GM23338 (cell line): ENCODE results near the gene PPFIBP2. TPM values are rescaled to one million over a fixed set of nuclear protein-coding genes. Genes with fewer than 3 reads are reported as not detected.

ENCODE experiments used
- polyA plus RNA-seq: library from polyadenylated mRNA; unstranded; fragments of >200 nt; fragmentation: Nextera tagmentation; extraction: Ambion mirVana; gene quantifications from 2 replicates; pipeline ENCODE4 v1.2.1, GENCODE V29; 2016
- total RNA-seq: library from RNA; depleted of rRNA; stranded (reverse); fragments of >200 nt; shearing (Covaris generic); gene quantifications from 2 replicates; pipeline ENCODE4 v1.2.3, GENCODE V29; 2014; rRNA removed

PPFIBP2 gene
- total and polyA plus RNA-seq, 2 experiments from 2014 or later, result 7.1 to 14.8 TPM

Other genes starting within 250 kb of the PPFIBP2 start
- not detected in 2 replicates for gene OLFML1, start 28.5 kb upstream of the PPFIBP2 start, total RNA-seq
- 0.12 and 0.21 TPM in 2 replicates for gene OLFML1, start 28.5 kb upstream of the PPFIBP2 start, polyA plus RNA-seq
- gene CYB5R2, start 159.5 kb downstream of the PPFIBP2 start, total RNA-seq, result 30.3 and 40.9 TPM in 2 replicates
- 48.9 and 56.2 TPM in 2 replicates for gene CYB5R2, start 159.5 kb downstream of the PPFIBP2 start, polyA plus RNA-seq
- gene OVCH2, start 192.5 kb downstream of the PPFIBP2 start, total RNA-seq, result 0.31 and 0.42 TPM in 2 replicates
- 0.33 and 1.3 TPM in 2 replicates for gene OVCH2, start 192.5 kb downstream of the PPFIBP2 start, polyA plus RNA-seq